GM23338 (cell line): ENCODE measurements around the gene DNAH8. TPM values are rescaled to one million over a fixed set of nuclear protein-coding genes. Genes with fewer than 3 reads are reported as not detected.

Experiments used
- ATAC-seq: fragments of 200-7000 bp; cut with Tn5 transposase; 3 replicates; pipeline ENCODE4 v1.9.1; 2020
- DNase-seq: peaks from one replicate; pipeline ENCODE4 v3.0.0-alpha.2; 2015; ENCODE audit warnings: low spot score
- H2AFZ ChIP-seq: fragments of 200-600 bp; sonication (generic); 2 replicates; pipeline ENCODE4 v1.8.0; 2016; ENCODE audit warnings: antibody characterized with exemption, mild to moderate bottlenecking, moderate library complexity
- H3F3A ChIP-seq: fragments of 200-600 bp; sonication (generic); replicated peaks from 2 replicates; pipeline ENCODE4 v1.8.0; 2017; ENCODE audit warnings: antibody characterized with exemption, mixed run types, low read depth
- H3K27ac ChIP-seq: fragments of 200-600 bp; sonication (generic); 2 replicates; pipeline ENCODE4 v1.6.1; 2016; ENCODE audit warnings: low read depth
- H3K27me3 ChIP-seq: fragments of 200-600 bp; sonication (generic); 2 replicates; pipeline ENCODE4 v1.8.0; 2016; ENCODE audit warnings: mild to moderate bottlenecking, mixed run types, moderate library complexity; ENCODE audit not compliant: insufficient read depth
- H3K36me3 ChIP-seq: fragments of 200-600 bp; sonication (generic); 2 replicates; pipeline ENCODE4 v1.8.0; 2016; ENCODE audit warnings: mild to moderate bottlenecking; ENCODE audit not compliant: insufficient read depth
- H3K4me1 ChIP-seq: fragments of 200-600 bp; sonication (generic); 2 replicates; pipeline ENCODE4 v1.8.0; 2016; ENCODE audit warnings: mild to moderate bottlenecking, moderate library complexity; ENCODE audit not compliant: insufficient read depth
- H3K4me2 ChIP-seq: fragments of 200-600 bp; sonication (generic); 2 replicates; pipeline ENCODE4 v1.7.1; 2017; ENCODE audit warnings: mixed run types
- H3K4me3 ChIP-seq: fragments of 200-600 bp; sonication (generic); 2 replicates; pipeline ENCODE4 v1.6.1; 2016; ENCODE audit warnings: mixed run types
- H3K79me2 ChIP-seq: fragments of 200-600 bp; sonication (generic); replicated peaks from 2 replicates; pipeline ENCODE4 v1.8.0; 2017; ENCODE audit warnings: mild to moderate bottlenecking; ENCODE audit not compliant: insufficient read depth
- H3K9me2 ChIP-seq: fragments of 200-600 bp; sonication (generic); 2 replicates; pipeline ENCODE4 v1.8.0; 2017; ENCODE audit not compliant: insufficient read depth
- H4K20me1 ChIP-seq: fragments of 200-600 bp; sonication (generic); replicated peaks from 2 replicates; pipeline ENCODE4 v1.8.0; 2017; ENCODE audit warnings: mild to moderate bottlenecking; ENCODE audit not compliant: insufficient read depth
- H3K27ac Mint-ChIP-seq: 2 replicates; pipeline ENCODE4 v1.8.0; 2020; ENCODE audit warnings: inconsistent platforms, mild to moderate bottlenecking, moderate library complexity, mixed read lengths
- H3K27me3 Mint-ChIP-seq: 3 replicates; pipeline ENCODE4 v1.8.0; 2022; ENCODE audit warnings: low read depth, mild to moderate bottlenecking, moderate library complexity, mixed read lengths, inconsistent platforms; ENCODE audit not compliant: insufficient read depth, poor library complexity
- H3K36me3 Mint-ChIP-seq: 3 replicates; pipeline ENCODE4 v1.8.0; 2021; ENCODE audit warnings: low read depth, mild to moderate bottlenecking, inconsistent platforms, moderate library complexity, mixed read lengths
- H3K4me1 Mint-ChIP-seq: 3 replicates; pipeline ENCODE4 v1.8.0; 2020; ENCODE audit warnings: mild to moderate bottlenecking, inconsistent platforms, mixed read lengths
- H3K4me3 Mint-ChIP-seq: 3 replicates; pipeline ENCODE4 v1.8.0; 2021; ENCODE audit warnings: moderate library complexity, mild to moderate bottlenecking, inconsistent platforms, mixed read lengths
- H3K9me3 Mint-ChIP-seq: 3 replicates; pipeline ENCODE4 v1.8.0; 2020; ENCODE audit warnings: moderate library complexity, mild to moderate bottlenecking, inconsistent platforms, mixed read lengths
- CREB1 ChIP-seq: fragments of 250-450 bp; sonication (Bioruptor Pico); IDR thresholded peaks from 2 replicates; pipeline ENCODE4 v1.5.0; 2020; ENCODE audit warnings: low read depth, mild to moderate bottlenecking, moderate library complexity
- CTCF ChIP-seq, 2 experiments: fragments of 200-600 bp in 1 of 2; sonication (generic) in 1 of 2; conservative IDR thresholded peaks; 2 replicates each; pipeline versions ENCODE4 v1.5.1 to v1.6.1; 2016 to 2017; ENCODE audit warnings: antibody characterized with exemption in 2 of 2, low read depth in 2 of 2, mild to moderate bottlenecking in 2 of 2, moderate library complexity in 1 of 2
- ETS1 ChIP-seq: IDR thresholded peaks from 2 replicates; pipeline ENCODE4 v1.6.1; 2016; ENCODE audit warnings: antibody characterized with exemption
- EZH2 ChIP-seq: fragments of 200-600 bp; sonication (generic); IDR thresholded peaks from one replicate; pipeline ENCODE4 v1.8.0; 2017; ENCODE audit warnings: antibody characterized with exemption, mild to moderate bottlenecking, low read depth; ENCODE audit not compliant: unreplicated experiment
- JUNB ChIP-seq: IDR thresholded peaks from one replicate; pipeline ENCODE4 v1.6.1; 2016; ENCODE audit warnings: antibody characterized with exemption; ENCODE audit not compliant: unreplicated experiment
- NANOG ChIP-seq: IDR thresholded peaks from 2 replicates; pipeline ENCODE4 v1.6.1; 2016; ENCODE audit warnings: antibody characterized with exemption, borderline replicate concordance
- REST ChIP-seq: IDR thresholded peaks from one replicate; pipeline ENCODE4 v1.6.1; 2018; ENCODE audit warnings: antibody characterized with exemption; ENCODE audit not compliant: unreplicated experiment
- STAT1 ChIP-seq: IDR thresholded peaks from one replicate; pipeline ENCODE4 v1.6.1; 2016; ENCODE audit warnings: antibody characterized with exemption; ENCODE audit not compliant: unreplicated experiment
- ZNF114 ChIP-seq: fragments of 250-450 bp; sonication (Bioruptor Pico); IDR thresholded peaks from 2 replicates; pipeline ENCODE4 v1.5.0; 2020; ENCODE audit warnings: mild to moderate bottlenecking, moderate library complexity
- ZNF331 ChIP-seq: fragments of 250-450 bp; sonication (Bioruptor Pico); IDR thresholded peaks from 2 replicates; pipeline ENCODE4 v1.5.0; 2020; ENCODE audit warnings: low read depth, mild to moderate bottlenecking, moderate library complexity
- ZNF462 ChIP-seq: fragments of 250-450 bp; sonication (Bioruptor Pico); IDR thresholded peaks from 2 replicates; pipeline ENCODE4 v1.5.0; 2020; ENCODE audit warnings: mild to moderate bottlenecking, moderate library complexity
- polyA plus RNA-seq: library from polyadenylated mRNA; unstranded; fragments of >200 nt; fragmentation: Nextera tagmentation; extraction: Ambion mirVana; gene quantifications from 2 replicates; pipeline ENCODE4 v1.2.1, GENCODE V29; 2016
- total RNA-seq: library from RNA; depleted of rRNA; stranded (reverse); fragments of >200 nt; shearing (Covaris generic); gene quantifications from 2 replicates; pipeline ENCODE4 v1.2.3, GENCODE V29; 2014

Gene DNAH8
- total and polyA plus RNA-seq, 2 experiments from 2014 or later, result 0.02 TPM; not detected in 1

GRCh38 chr6:38723783-38724182 is 8.7 kb downstream of the DNAH8 start (continued):
- TF ChIP-seq REST (no peak), ZNF114 (CRISPR knock-in tag) (no peak), JUNB (no peak), ZNF462 (no peak), ZNF331 (CRISPR knock-in tag) (no peak)

- Histone ChIP-seq H3K79me2 (no peaks in the 10 kb centered on the region), H3K9me2 (no peaks in the 10 kb centered on the region), H2AFZ (no peak overlapping the region), H3K27me3 (no peaks in the 10 kb centered on the region), H4K20me1 (no peaks in the 10 kb centered on the region), H3K27ac (no peak overlapping the region), H3K4me3 (no peak overlapping the region), H3K36me3 (no peaks in the 10 kb centered on the region), H3K4me2 (no peak overlapping the region), H3K4me1 (no peaks in the 10 kb centered on the region), H3F3A (no peaks in the 10 kb centered on the region)
- H3K27ac Mint-ChIP-seq, result no peak overlapping the region
- H3K4me1 Mint-ChIP-seq, result peaks cover 5% of the 10 kb centered on the region; the same call in 2 of the 3 replicates
- peaks cover 2% of the 10 kb centered on the region for H3K27me3 Mint-ChIP-seq
- no peak overlapping the region for H3K4me3 Mint-ChIP-seq
- DNase-seq, result no peak
- peaks cover 5% of the 10 kb centered on the region; the same call in 1 of the 3 replicates for H3K9me3 Mint-ChIP-seq
- H3K36me3 Mint-ChIP-seq, result peaks cover 7% of the 10 kb centered on the region; the same call in 2 of the 3 replicates
- ATAC-seq, result no peak
- TF ChIP-seq JUNB (no peak), CTCF (conservative IDR thresholded peaks at IDR 0.05; ENCODE audit: low read depth in 2 of 2) (no peak), NANOG (no peak), EZH2 (no peak), CREB1 (CRISPR knock-in tag) (no peak), ZNF331 (CRISPR knock-in tag) (no peak), ETS1 (no peak), STAT1 (no peak)
These were observed 9.2 kb downstream of the DNAH8 start for GRCh38 chr6:38724343-38724742.
